ENCODE data around the gene SLC7A14.

GRCh38 chr3:170633573-170633972 lies 47.7 kb upstream of the SLC7A14 start:
- no peak for TF ChIP-seq CTCF (conservative IDR thresholded peaks at IDR 0.05; ENCODE audit: low read depth, low read length)
- no peak for TF ChIP-seq EZH2 (IDR thresholded peaks at IDR 0.05; ENCODE audit: borderline replicate concordance, low read depth, low read length, poor library complexity, severe bottlenecking)

All from A673 (cell line).